Prostate gland (tissue), 2 donors: ENCODE results near the gene TMPRSS2.

Experiments
- POLR2A ChIP-seq: fragments of 450-650 bp; IDR thresholded peaks from one replicate; pipeline ENCODE4 v1.6.1; 2016; ENCODE audit warnings: antibody characterized with exemption, mild to moderate bottlenecking
- POLR2AphosphoS5 ChIP-seq: sonication (generic); formaldehyde crosslinking; IDR thresholded peaks from one replicate; pipeline ENCODE4 v1.6.1; 2017; ENCODE audit warnings: antibody characterized with exemption
- TF ChIP-seq, protein P1 (sequence below), 4 experiments: fragments of 200-600 bp in 2 of 4; fragments of 450-650 bp in 2 of 4; sonication (generic) in 2 of 4; IDR thresholded peaks; 1 replicate in 3 of 4; 2 replicates in 1 of 4; pipeline ENCODE4 v1.5.1; 2016 to 2019; ENCODE audit warnings: antibody characterized with exemption in 4 of 4, mild to moderate bottlenecking in 2 of 4, moderate library complexity in 2 of 4

DNA sequence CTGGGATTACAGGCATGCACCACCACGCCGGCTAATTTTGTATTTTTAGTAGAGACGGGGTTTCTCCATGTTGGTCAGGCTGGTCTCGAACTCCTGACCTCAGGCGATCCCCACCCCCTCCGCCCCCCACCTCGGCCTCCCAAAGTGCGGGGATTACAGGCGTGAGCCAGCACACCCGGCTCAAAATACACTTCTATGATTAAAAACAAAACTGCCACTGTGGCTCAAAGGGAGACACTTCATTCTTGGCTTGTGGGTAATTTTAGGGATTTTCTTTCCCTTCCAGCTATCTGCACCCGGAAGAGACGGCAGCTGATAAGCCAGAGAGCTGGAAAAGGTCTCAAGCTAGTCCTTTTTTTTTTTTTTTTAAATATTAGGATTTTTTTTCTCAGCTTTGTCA is 24.5 kb downstream of the TMPRSS2 start:
- TF ChIP-seq, protein P1, sequence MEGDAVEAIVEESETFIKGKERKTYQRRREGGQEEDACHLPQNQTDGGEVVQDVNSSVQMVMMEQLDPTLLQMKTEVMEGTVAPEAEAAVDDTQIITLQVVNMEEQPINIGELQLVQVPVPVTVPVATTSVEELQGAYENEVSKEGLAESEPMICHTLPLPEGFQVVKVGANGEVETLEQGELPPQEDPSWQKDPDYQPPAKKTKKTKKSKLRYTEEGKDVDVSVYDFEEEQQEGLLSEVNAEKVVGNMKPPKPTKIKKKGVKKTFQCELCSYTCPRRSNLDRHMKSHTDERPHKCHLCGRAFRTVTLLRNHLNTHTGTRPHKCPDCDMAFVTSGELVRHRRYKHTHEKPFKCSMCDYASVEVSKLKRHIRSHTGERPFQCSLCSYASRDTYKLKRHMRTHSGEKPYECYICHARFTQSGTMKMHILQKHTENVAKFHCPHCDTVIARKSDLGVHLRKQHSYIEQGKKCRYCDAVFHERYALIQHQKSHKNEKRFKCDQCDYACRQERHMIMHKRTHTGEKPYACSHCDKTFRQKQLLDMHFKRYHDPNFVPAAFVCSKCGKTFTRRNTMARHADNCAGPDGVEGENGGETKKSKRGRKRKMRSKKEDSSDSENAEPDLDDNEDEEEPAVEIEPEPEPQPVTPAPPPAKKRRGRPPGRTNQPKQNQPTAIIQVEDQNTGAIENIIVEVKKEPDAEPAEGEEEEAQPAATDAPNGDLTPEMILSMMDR (IDR thresholded peaks at IDR 0.05), result no peak
- TF ChIP-seq POLR2A (no peak), POLR2AphosphoS5 (no peak)
